Activated CD8-positive, alpha-beta memory T cell treated with anti-CD3 and anti-CD28 coated beads, Interleukin-2, amount 10 ng/mL, durations not matched to agents 7 days and 5 days (primary cell): ENCODE measurements around the gene CYP27C1. TPM values are rescaled to one million over a fixed set of nuclear protein-coding genes. Genes with fewer than 3 reads are reported as not detected.
A peak's percentile ranks its signal among the peaks of the same experiment; 100 is the strongest.
"Not testable (repeated sequence)": the region's sequence is repeated elsewhere in the genome, so short reads cannot be mapped to it uniquely, and the experiment has no call there.

Experiments used
- ATAC-seq: fragments of 150-1000 bp; cut with Tn5 transposase; one replicate; pipeline ENCODE4 v1.10.0; 2021; ENCODE audit warnings: moderate library complexity
- CTCF ChIA-PET: fragments of 350-600 bp; sonication (Branson Sonifier 250); formaldehyde crosslinking; loops from one replicate; lab custom pipeline; 2021; ENCODE audit warnings: antibody characterized with exemption; lab: Charles Lee
- DNase-seq: peaks from one replicate; pipeline ENCODE4 v3.0.0-alpha.2; 2020
- H3K27ac Mint-ChIP-seq: one replicate; pipeline ENCODE4 v1.8.0; 2021; ENCODE audit warnings: mild to moderate bottlenecking, mixed read lengths
- H3K27me3 Mint-ChIP-seq: one replicate; pipeline ENCODE4 v1.8.0; 2021; ENCODE audit warnings: mixed read lengths
- H3K36me3 Mint-ChIP-seq: one replicate; pipeline ENCODE4 v1.8.0; 2021; ENCODE audit warnings: mild to moderate bottlenecking, mixed read lengths
- H3K4me1 Mint-ChIP-seq: one replicate; pipeline ENCODE4 v1.8.0; 2021; ENCODE audit warnings: mixed read lengths
- H3K4me3 Mint-ChIP-seq: one replicate; pipeline ENCODE4 v1.8.0; 2021; ENCODE audit warnings: mild to moderate bottlenecking, moderate library complexity, mixed read lengths
- H3K9me3 Mint-ChIP-seq: one replicate; pipeline ENCODE4 v1.8.0; 2022; ENCODE audit warnings: low read depth, mixed read lengths
- total RNA-seq, 2 experiments: library from RNA; stranded (reverse); gene quantifications; one replicate each; pipeline ENCODE4 v1.2.3, GENCODE V29; 2021

CYP27C1 gene
- total RNA-seq, 2 experiments from 2014 or later, result not detected

DNA sequence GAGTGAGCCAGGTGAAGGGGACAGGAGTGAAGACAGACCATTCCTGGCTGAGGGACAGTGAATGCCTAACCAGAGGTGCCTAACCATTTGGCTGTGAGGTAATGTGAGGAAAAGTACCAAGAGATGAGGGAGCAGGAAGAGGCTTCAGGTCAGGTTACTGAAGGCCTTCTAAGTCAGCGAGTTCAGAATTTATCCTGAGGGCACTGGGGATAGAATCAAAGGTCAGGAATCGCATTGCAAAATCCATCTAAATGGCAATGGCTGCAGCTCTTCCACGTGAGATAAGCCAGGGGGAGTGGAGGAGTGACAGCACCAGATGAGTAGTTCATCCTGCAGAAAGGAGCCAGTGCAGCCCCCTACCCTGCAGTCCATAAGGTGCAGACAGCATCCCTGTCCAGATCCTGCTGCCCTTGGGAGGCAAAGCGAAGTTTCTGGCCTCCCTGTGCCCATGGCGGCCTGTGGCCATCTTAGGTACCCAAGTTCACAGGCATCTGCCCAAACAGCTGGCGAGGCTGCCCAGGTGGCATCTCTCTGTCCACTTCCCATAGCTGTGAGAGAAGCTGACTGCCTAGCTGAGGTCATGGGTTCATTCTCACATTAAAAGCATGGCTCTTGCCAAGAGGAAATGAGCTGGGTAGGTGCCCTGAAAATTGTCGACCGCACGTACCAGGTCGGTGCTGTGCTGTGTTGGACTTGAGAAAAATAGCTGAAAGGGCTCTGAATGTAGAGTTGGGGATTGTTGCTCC is 49.5 kb downstream of the CYP27C1 start:
- H3K27me3 Mint-ChIP-seq, result no peaks in the 10 kb centered on the region
- H3K27ac Mint-ChIP-seq, result no peak overlapping the region
- H3K4me1 Mint-ChIP-seq, result no peaks in the 10 kb centered on the region
- H3K4me3 Mint-ChIP-seq, result no peak overlapping the region
- no peak for DNase-seq
- H3K36me3 Mint-ChIP-seq, result no peaks in the 10 kb centered on the region
- H3K9me3 Mint-ChIP-seq, result no peaks in the 10 kb centered on the region
- CTCF ChIA-PET, result interaction anchor here (0.7 kb wide), 1 partner anchor 11 kb away, joined by 3 read pairs; no protein-coding TSS in a partner anchor
- no peak for ATAC-seq

DNA sequence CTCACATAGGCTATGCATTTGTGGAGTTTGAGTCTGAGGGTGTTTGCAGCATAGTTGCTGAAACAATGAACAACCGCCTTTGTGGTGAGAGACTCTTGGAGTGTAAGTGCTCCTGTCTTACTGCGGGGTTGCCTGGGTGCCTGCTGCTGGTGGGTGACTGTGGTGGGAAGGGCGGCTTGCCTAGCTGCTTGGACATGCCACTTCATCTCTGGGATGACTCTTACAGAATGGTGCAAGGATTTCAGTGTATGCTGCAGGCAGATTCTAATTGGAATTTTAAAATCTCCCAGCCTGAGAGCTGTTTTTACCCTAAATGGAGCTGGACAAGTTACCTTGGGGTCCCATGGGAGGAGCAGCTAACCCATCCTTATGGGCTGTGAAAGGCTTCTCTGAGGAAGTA is 50.1 kb downstream of the CYP27C1 start:
- DNase-seq (no peak), ATAC-seq (no peak)
- peaks cover 3% of the 10 kb centered on the region for H3K4me1 Mint-ChIP-seq
- H3K9me3 Mint-ChIP-seq, result no peaks in the 10 kb centered on the region
- H3K27ac Mint-ChIP-seq, result no peak overlapping the region
- no peak overlapping the region for H3K4me3 Mint-ChIP-seq
- H3K36me3 Mint-ChIP-seq, result no peaks in the 10 kb centered on the region
- CTCF ChIA-PET, result interaction anchor here (0.7 to 1.3 kb wide), 2 partner anchors 10 to 31 kb away, joined by 3 read pairs; no protein-coding TSS in a partner anchor
- no peaks in the 10 kb centered on the region for H3K27me3 Mint-ChIP-seq

DNA sequence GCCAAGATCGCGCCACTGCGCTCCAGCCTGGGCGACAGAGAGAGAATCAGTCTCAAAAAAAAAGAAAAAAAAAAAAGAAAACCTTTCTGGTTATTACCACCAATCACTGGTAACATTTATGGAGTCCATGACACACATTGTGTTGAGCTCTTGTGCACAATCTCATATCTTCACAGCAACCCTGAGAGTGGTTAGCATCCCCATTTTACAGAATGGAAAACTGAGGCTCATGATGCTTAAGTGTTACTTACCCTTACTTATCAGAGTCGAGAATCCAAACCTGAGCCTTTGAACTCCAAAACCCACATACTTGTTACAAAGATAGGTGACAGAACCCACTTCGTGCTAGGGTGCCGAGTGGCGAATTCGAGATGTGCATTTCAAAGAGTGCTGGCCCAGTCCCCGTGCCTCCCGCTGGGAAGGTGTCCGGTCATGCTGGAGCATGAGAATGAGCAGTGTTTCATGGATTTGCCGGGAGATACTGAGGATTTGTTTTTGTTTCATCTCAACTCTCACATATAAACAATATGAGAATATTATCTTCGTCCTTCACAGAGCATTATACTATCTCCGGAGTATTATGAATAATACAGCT is 50.9 kb downstream of the CYP27C1 start:
- no peaks in the 10 kb centered on the region for H3K27me3 Mint-ChIP-seq
- peaks cover 3% of the 10 kb centered on the region for H3K4me1 Mint-ChIP-seq
- H3K36me3 Mint-ChIP-seq, result no peaks in the 10 kb centered on the region
- no peak overlapping the region for H3K27ac Mint-ChIP-seq
- DNase-seq (no peak), ATAC-seq (no peak)
- CTCF ChIA-PET, result interaction anchor here (1.3 kb wide), 1 partner anchor 30 kb away, joined by 3 read pairs; no protein-coding TSS in a partner anchor
- no peak overlapping the region for H3K4me3 Mint-ChIP-seq
- H3K9me3 Mint-ChIP-seq, result no peaks in the 10 kb centered on the region

DNA sequence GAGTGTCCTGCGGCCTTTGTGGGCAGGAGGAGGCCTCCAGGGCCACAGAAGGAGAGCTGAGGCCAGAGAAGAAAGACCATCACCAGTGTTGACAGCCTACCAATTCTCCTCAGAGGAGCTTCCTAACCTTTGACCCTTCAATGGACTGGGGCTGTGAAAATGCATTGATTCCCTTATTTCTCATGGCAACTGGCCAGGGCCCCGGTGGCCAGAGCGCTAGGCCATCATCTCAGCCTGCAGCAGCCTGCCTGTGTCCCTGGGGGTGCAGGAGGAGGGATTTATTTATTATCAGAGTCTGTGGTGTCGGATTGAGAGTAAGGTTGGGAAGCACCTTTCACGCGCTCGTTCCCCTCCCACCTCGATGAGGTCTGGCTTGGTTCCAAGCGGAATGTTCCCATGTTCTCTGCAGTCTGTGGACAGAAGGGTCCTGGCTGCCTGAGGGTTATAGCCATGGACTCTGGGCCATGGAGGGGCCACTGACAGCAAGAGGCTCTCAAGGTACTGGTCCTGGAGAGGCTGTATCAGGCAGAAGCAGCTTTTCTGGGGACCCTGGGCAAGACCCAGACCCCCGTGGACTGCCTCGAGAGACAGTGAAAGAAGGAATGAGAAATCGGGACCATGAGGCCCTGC is 53.8 kb downstream of the CYP27C1 start:
- Mint-ChIP-seq H3K27me3 (no peaks in the 10 kb centered on the region), H3K36me3 (no peaks in the 10 kb centered on the region), H3K27ac (no peak overlapping the region), H3K9me3 (no peaks in the 10 kb centered on the region), H3K4me3 (no peak overlapping the region), H3K4me1 (peaks cover 3% of the 10 kb centered on the region)
- ATAC-seq (no peak), DNase-seq (peak; percentile 36)
- CTCF ChIA-PET, result interaction anchor here (0.9 kb wide), 1 partner anchor 99 kb away, joined by 3 read pairs; no protein-coding TSS in a partner anchor

- H3K9me3 Mint-ChIP-seq, result no peaks in the 10 kb centered on the region
- H3K36me3 Mint-ChIP-seq, result no peaks in the 10 kb centered on the region
- H3K27me3 Mint-ChIP-seq, result peaks cover 2% of the 10 kb centered on the region
- ATAC-seq (no peak), DNase-seq (peak; percentile 33)
- H3K4me1 Mint-ChIP-seq, result peaks cover 3% of the 10 kb centered on the region
- no peak overlapping the region for H3K4me3 Mint-ChIP-seq
- CTCF ChIA-PET, result interaction anchor here (0.9 kb wide), 1 partner anchor 98 kb away, joined by 3 read pairs; no protein-coding TSS in a partner anchor
- H3K27ac Mint-ChIP-seq, result no peak overlapping the region
Observed at GRCh38 chr2:127165539-127165935, 54.6 kb downstream of the CYP27C1 start.

- CTCF ChIA-PET, result no interaction called here
- no peaks in the 10 kb centered on the region for H3K9me3 Mint-ChIP-seq
Observed at GRCh38 chr2:127164761-127165538, 55.1 kb downstream of the CYP27C1 start.

DNA sequence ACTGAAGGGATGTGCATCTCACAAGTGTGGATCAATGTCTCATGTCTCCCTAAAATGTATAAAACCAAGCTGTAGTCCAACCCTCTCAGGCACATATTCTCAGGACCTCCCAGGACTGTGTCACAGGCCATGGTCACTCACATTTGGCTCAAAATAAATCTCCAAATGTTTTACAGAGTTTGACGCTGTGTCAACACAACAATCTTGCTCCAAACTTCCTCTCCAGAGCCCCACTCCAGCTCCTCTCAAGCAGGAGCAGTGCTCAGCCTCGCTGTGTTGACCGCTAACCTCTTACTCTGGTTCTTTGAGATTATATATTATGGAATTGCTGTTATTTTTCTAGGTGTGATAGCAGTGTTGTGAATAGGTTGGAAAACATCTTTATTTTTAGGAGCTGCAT is 56.2 kb downstream of the CYP27C1 start:
- ATAC-seq (no peak), DNase-seq (peak; percentile 14)
- CTCF ChIA-PET, result no interaction called here
- no peaks in the 10 kb centered on the region for H3K36me3 Mint-ChIP-seq
- no peak overlapping the region for H3K4me3 Mint-ChIP-seq
- H3K9me3 Mint-ChIP-seq, result no peaks in the 10 kb centered on the region
- no peak overlapping the region for H3K27ac Mint-ChIP-seq
- H3K27me3 Mint-ChIP-seq, result peaks cover 6% of the 10 kb centered on the region
- peaks cover 3% of the 10 kb centered on the region for H3K4me1 Mint-ChIP-seq

More at GRCh38 chr2:127164761-127165538, 55.1 kb downstream of the CYP27C1 start:
- Mint-ChIP-seq H3K4me3 (no peak overlapping the region), H3K27me3 (peaks cover 2% of the 10 kb centered on the region), H3K4me1 (peaks cover 3% of the 10 kb centered on the region), H3K36me3 (no peaks in the 10 kb centered on the region), H3K27ac (no peak overlapping the region)
- ATAC-seq (no peak), DNase-seq (peak; percentile 33)

- H3K4me1 Mint-ChIP-seq, CTCF ChIA-PET, H3K36me3 Mint-ChIP-seq, H3K27ac Mint-ChIP-seq, ATAC-seq, H3K9me3 Mint-ChIP-seq, DNase-seq, H3K4me3 Mint-ChIP-seq: not testable (repeated sequence)
- peaks cover 10% of the 10 kb centered on the region for H3K27me3 Mint-ChIP-seq
Observed at GRCh38 chr2:127163090-127163406, 57.1 kb downstream of the CYP27C1 start.

- CTCF ChIA-PET, result no interaction called here
- peaks cover 3% of the 10 kb centered on the region for H3K4me1 Mint-ChIP-seq
Observed at GRCh38 chr2:127162261-127163089, 57.6 kb downstream of the CYP27C1 start.

GRCh38 chr2:127161176-127162136 is 58.6 kb downstream of the CYP27C1 start:
- CTCF ChIA-PET, result interaction anchor here (1.1 kb wide), 1 partner anchor 51 kb away, joined by 3 read pairs; no protein-coding TSS in a partner anchor
- H3K4me1 Mint-ChIP-seq, result peaks cover 3% of the 10 kb centered on the region
- no peak overlapping the region for H3K4me3 Mint-ChIP-seq

More at GRCh38 chr2:127162261-127163089, 57.6 kb downstream of the CYP27C1 start:
- DNase-seq (no peak), ATAC-seq (no peak)
- H3K36me3 Mint-ChIP-seq, result no peaks in the 10 kb centered on the region
- no peaks in the 10 kb centered on the region for H3K9me3 Mint-ChIP-seq
- peaks cover 14% of the 10 kb centered on the region for H3K27me3 Mint-ChIP-seq
- H3K4me3 Mint-ChIP-seq, result no peak overlapping the region
- H3K27ac Mint-ChIP-seq, result no peak overlapping the region

DNA sequence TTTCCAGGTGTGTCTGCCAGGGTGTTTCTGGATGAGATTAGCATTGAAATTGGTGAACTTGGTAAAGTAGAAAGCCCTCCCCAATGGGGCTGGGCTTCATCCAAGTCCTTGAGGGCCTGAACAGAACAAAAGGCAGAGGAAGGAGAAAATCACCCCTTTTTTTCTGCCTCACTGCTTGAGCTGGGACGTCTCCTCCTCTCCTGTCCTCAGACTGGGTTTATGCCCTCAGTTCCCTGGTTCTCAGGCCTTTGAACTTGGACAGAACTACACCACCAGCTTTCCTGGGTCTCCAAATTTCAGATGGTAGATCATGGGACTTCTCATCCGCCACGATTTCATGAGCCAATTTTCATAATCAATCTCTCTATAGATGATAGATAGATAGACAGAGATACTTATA is 59.4 kb downstream of the CYP27C1 start:
- CTCF ChIA-PET, result interaction anchor here (1.1 kb wide), 1 partner anchor 52 kb away, joined by 3 read pairs; no protein-coding TSS in a partner anchor
- Mint-ChIP-seq H3K9me3 (no peaks in the 10 kb centered on the region), H3K27ac (no peak overlapping the region), H3K36me3 (no peaks in the 10 kb centered on the region), H3K4me3 (no peak overlapping the region), H3K27me3 (peaks cover 17% of the 10 kb centered on the region), H3K4me1 (peaks cover 3% of the 10 kb centered on the region)
- ATAC-seq (no peak), DNase-seq (peak; percentile 15)

More at GRCh38 chr2:127161176-127162136, 58.6 kb downstream of the CYP27C1 start:
- H3K36me3 Mint-ChIP-seq, result no peaks in the 10 kb centered on the region
- DNase-seq, result peak; percentile 27
- ATAC-seq, result no peak
- H3K9me3 Mint-ChIP-seq, result no peaks in the 10 kb centered on the region
- H3K27ac Mint-ChIP-seq, result no peak overlapping the region
- peaks cover 14% of the 10 kb centered on the region for H3K27me3 Mint-ChIP-seq
